Measurements from ENCODE around the gene TMEM134. TPM values are rescaled to one million over a fixed set of nuclear protein-coding genes. Genes with fewer than 3 reads are reported as not detected.

TMEM134 gene
- total RNA-seq, 2 experiments from 2014 or later = 49.9 to 52.4 TPM

- Mint-ChIP-seq H3K4me3 (no peak overlapping the region), H3K9me3 (no peaks in the 10 kb centered on the region), H3K4me1 (ENCODE audit: low read depth) (peaks cover 21% of the 10 kb centered on the region), H3K36me3 (ENCODE audit: low read depth) (peaks cover 49% of the 10 kb centered on the region), H3K27ac (no peak overlapping the region), H3K27me3 (no peaks in the 10 kb centered on the region)
- H3K36me3 ChIP-seq (ENCODE audit: insufficient read depth, low read length) = peaks cover 86% of the 10 kb centered on the region
- no peak for TF ChIP-seq CTCF (IDR thresholded peaks at IDR 0.05)
- H3K9me3 ChIP-seq (ENCODE audit: control insufficient read depth in 1 of 2, insufficient read depth in 1 of 2, low read length in 2 of 2) = no peaks in the 10 kb centered on the region
- peaks cover 24% of the 10 kb centered on the region for H3K4me1 ChIP-seq (ENCODE audit: insufficient read depth, low read length)
- DNase-seq (peak in 1 of 14 experiments; percentile 21), ATAC-seq (ENCODE audit: poor library complexity) (no peak)
- H3K4me3 ChIP-seq (ENCODE audit: low read length) = no peak overlapping the region
- CTCF ChIA-PET = no interaction called here
- intact Hi-C loops (cut with DNase I, micrococcal nuclease) = no loop called here
- POLR2A ChIA-PET = interaction anchor here (0.6 to 0.7 kb wide), 3 partner anchors 12 to 24 kb away, joined by 3 read pairs; no protein-coding TSS in a partner anchor
- no peaks in the 10 kb centered on the region for H3K27me3 ChIP-seq (ENCODE audit: control insufficient read depth in 1 of 2, insufficient read depth in 2 of 2, low read length in 2 of 2)
- H3K27ac ChIP-seq (ENCODE audit: low read depth in 1 of 2, low read length in 2 of 2) = no peak overlapping the region
Observed at GRCh38 chr11:67498544-67498972, 29.5 kb upstream of the TMEM134 start.

- intact Hi-C loops (cut with DNase I, micrococcal nuclease) = no loop called here
- no peaks in the 10 kb centered on the region for H3K9me3 ChIP-seq (ENCODE audit: control insufficient read depth in 1 of 2, insufficient read depth in 1 of 2, low read length in 2 of 2)
- Mint-ChIP-seq H3K4me3 (no peak overlapping the region), H3K4me1 (ENCODE audit: low read depth) (peaks cover 13% of the 10 kb centered on the region), H3K27ac (no peak overlapping the region), H3K27me3 (no peaks in the 10 kb centered on the region), H3K36me3 (ENCODE audit: low read depth) (peaks cover 48% of the 10 kb centered on the region), H3K9me3 (no peaks in the 10 kb centered on the region)
- CTCF ChIA-PET = no interaction called here
- H3K27ac ChIP-seq (ENCODE audit: low read depth in 1 of 2, low read length in 2 of 2) = no peak overlapping the region
- no peak overlapping the region for H3K4me3 ChIP-seq (ENCODE audit: low read length)
- no peaks in the 10 kb centered on the region for H3K27me3 ChIP-seq (ENCODE audit: control insufficient read depth in 1 of 2, insufficient read depth in 2 of 2, low read length in 2 of 2)
- H3K4me1 ChIP-seq (ENCODE audit: insufficient read depth, low read length) = peaks cover 20% of the 10 kb centered on the region
- DNase-seq (peak in 1 of 14 experiments; percentile 18), ATAC-seq (ENCODE audit: poor library complexity) (no peak)
- POLR2A ChIA-PET = interaction anchor here (0.7 kb wide), 1 partner anchor 23 kb away, joined by 3 read pairs; no protein-coding TSS in a partner anchor
- TF ChIP-seq CTCF (IDR thresholded peaks at IDR 0.05) = no peak
- H3K36me3 ChIP-seq (ENCODE audit: insufficient read depth, low read length) = peaks cover 90% of the 10 kb centered on the region
Observed at GRCh38 chr11:67497656-67498291, 28.7 kb upstream of the TMEM134 start.

- Histone ChIP-seq H3K9me3 (ENCODE audit: control insufficient read depth in 1 of 2, insufficient read depth in 1 of 2, low read length in 2 of 2) (no peaks in the 10 kb centered on the region), H3K27ac (ENCODE audit: low read depth in 1 of 2, low read length in 2 of 2) (no peak overlapping the region), H3K36me3 (ENCODE audit: insufficient read depth, low read length) (peaks cover 90% of the 10 kb centered on the region), H3K4me3 (ENCODE audit: low read length) (no peak overlapping the region), H3K4me1 (ENCODE audit: insufficient read depth, low read length) (peaks cover 9% of the 10 kb centered on the region), H3K27me3 (ENCODE audit: control insufficient read depth in 1 of 2, insufficient read depth in 2 of 2, low read length in 2 of 2) (no peaks in the 10 kb centered on the region)
- ATAC-seq (ENCODE audit: poor library complexity) (no peak), DNase-seq (no peak)
- Mint-ChIP-seq H3K4me1 (ENCODE audit: low read depth) (peaks cover 8% of the 10 kb centered on the region), H3K4me3 (no peak overlapping the region), H3K36me3 (ENCODE audit: low read depth) (peaks cover 50% of the 10 kb centered on the region), H3K27me3 (no peaks in the 10 kb centered on the region), H3K9me3 (no peaks in the 10 kb centered on the region), H3K27ac (no peak overlapping the region)
- ChIA-PET CTCF (no interaction called here), POLR2A (interaction anchor here (1.0 kb wide), 1 partner anchor 118 kb away, joined by 3 read pairs; no protein-coding TSS in a partner anchor)
- TF ChIP-seq CTCF (IDR thresholded peaks at IDR 0.05) = no peak
- intact Hi-C loops (cut with DNase I, micrococcal nuclease) = no loop called here
Observed at GRCh38 chr11:67496113-67496512, 27.1 kb upstream of the TMEM134 start.

Measured in CD4-positive, alpha-beta T cell (primary cell).